ENCODE measurements around the gene GREB1.

GREB1 gene

GRCh38 chr2:11562011-11562410 lies 28.2 kb downstream of the GREB1 start:
- no peak for DNase-seq (ENCODE audit: low spot score)

GRCh38 chr2:11562476-11562875 lies 28.6 kb downstream of the GREB1 start:
- DNase-seq (ENCODE audit: low spot score) = no peak

- DNase-seq (ENCODE audit: low spot score) = no peak
These were observed 30.2 kb downstream of the GREB1 start for GRCh38 chr2:11563784-11564666.

DNA sequence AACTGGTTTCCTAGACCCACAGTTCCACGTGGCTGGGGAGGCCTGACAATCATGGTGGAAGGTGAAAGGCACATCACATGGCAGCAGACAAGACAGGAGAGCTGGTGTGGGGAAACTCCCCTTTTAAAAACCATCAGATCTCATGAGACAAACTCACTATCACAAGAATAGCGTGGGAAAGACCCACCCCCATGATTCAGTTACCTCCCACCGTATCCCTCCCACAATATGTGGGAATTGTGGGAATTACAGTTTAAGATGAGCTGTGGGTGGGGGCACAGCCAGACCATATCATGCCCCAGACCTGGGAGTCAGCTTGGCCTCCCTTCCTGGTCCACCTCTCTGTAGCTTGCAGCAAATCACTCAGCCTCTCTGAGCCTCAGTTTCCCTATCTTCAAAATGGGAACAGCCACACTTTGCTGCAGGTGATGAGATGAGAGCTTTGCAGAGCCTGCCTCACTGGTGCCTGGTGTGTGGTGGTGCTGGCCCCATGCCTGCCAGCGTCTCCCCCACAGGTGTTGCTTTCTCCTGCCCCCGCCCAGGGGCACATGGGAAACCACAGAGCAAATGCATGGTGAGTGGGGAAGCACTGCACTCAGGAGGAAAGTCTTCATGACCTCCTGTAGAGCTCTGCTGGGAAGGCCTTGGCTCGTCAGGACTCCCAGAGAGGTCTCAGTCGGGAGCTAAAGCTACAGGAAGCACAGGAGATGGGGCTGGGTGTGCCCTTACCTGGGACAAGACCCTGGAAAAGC lies 31.1 kb downstream of the GREB1 start:
- no peak for DNase-seq (ENCODE audit: low spot score)

DNA sequence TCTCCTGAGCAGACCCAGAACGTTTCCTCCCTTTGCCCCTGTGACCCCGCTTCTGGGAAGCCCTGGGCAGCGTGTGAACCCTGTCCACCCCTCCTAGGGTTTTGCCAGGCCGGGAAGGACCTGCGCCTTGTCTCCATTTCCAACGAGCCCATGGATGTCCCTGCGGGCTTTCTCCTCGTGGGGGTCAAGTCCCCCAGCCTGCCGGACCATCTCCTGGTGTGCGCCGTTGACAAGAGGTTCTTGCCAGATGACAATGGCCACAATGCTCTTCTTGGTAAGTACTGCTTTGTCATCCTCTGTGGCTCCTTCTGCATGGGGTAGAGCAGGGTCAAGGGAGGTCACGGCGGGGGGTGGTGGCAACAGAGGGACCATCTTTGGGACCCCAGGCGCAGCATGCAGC lies 32.5 kb downstream of the GREB1 start:
- DNase-seq (ENCODE audit: low spot score) = no peak

GRCh38 chr2:11567631-11568031 lies 33.8 kb downstream of the GREB1 start:
- DNase-seq (ENCODE audit: low spot score) = no peak

DNA sequence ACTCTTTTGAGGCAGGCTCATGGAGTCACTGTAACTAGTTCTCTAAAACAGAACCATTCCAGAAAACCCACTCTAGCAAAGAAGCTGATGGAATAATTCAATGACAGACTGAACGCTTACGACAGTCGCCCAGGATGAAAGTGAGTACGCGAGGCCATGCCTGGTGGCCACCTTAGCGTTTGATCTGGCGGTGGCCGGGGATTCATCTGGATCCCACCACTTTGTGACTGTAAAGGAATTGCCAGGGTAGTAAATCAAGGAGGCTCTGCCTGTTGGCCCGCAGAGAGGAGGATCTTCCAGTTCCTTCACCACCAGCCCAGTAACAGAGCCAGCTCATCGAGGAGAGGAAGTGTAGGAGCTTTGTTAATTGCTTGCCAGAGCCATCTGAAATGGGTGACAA lies 34.6 kb downstream of the GREB1 start:
- DNase-seq (ENCODE audit: low spot score) = no peak

- no peak for DNase-seq (ENCODE audit: low spot score)
These were observed 35.8 kb downstream of the GREB1 start for GRCh38 chr2:11569636-11570035.

DNA sequence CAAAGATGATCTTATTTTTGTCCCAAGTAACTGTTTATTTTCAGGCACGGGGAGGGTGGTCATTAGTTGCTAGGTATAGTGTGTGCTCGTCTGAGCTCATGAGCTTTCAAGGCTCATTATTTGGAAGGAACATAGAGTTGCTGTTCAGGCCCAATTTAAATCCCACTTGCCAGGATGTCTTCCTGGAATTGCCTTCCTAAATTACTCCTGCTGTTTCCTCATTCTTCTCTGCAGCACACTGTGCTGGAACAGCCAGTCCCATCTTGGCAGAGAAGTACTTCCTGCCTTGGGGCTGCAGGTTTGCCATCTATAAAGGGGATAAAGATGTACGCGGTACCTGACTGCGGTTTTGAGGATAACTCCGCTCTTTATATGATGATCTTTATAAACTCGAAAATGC lies 37.3 kb downstream of the GREB1 start:
- DNase-seq (ENCODE audit: low spot score) = no peak

DNA sequence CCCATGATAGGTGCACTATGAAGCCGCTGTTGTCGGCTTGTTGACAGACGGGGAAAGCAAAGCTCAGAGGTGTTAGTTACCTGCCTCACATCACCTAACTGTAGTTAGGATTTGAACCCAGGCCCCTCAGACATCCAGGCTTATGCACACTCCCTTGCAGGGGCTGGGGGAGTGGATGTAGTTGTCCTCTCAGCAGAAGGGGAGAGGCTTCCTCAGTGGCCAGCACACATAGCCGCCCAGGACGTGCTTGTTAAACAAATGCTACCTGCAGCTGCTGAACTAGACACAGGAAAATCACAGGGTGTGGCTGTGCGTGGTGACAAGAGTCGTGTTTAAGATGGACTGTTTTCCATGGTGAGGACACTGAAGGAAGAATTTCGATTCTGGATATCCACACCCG lies 39.2 kb downstream of the GREB1 start:
- no peak for DNase-seq (ENCODE audit: low spot score)

- no peak for DNase-seq (ENCODE audit: low spot score)
These were observed 39.8 kb downstream of the GREB1 start for GRCh38 chr2:11573418-11574175.

- DNase-seq (ENCODE audit: low spot score) = no peak
These were observed 40.6 kb downstream of the GREB1 start for GRCh38 chr2:11574176-11575046.

- no peak for DNase-seq (ENCODE audit: low spot score)
These were observed 42.6 kb downstream of the GREB1 start for GRCh38 chr2:11576398-11576797.

- no peak for DNase-seq (ENCODE audit: low spot score)
These were observed 43.4 kb downstream of the GREB1 start for GRCh38 chr2:11577101-11577883.

DNA sequence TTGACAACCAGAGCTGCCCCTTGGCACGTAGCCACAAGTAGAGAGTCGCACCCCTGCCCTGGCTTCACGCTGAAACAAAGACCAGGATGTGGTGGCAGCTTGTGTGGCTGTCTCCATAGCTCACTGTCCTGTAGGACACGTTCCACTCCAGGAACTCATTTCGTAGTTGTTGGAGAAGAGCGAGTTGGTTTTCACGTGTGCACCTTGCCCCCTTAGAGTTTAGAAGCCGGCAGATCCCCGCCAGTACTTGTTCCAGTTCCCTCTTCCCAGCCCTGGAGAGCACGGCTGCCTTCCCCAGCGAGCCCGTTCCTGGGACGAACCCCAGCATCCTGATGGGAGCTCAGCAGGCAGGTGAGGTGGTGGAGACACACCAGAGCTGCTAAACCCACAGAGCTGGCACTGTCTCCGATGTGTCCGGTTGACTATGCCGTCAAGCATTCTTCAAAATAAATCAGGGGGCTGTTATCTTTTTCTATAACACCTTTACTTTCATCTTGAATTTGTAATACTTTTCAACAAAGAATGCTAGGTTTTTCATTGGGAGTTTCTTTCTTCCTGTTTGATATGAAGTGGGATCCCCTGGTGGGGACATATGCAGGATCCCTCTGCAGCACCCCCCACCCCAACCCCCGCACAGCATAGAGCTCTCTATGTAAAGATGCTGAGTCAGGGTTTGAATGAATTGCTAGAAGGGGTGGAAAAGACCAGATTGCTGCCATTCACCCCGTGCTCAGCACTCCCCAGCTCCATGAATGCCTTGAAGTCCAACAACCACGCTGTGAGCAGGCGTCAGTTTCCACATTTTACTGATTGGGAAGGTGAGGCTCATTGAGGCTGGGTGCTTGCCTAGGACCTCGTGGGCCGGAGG lies 44.5 kb downstream of the GREB1 start:
- DNase-seq (ENCODE audit: low spot score) = no peak

- DNase-seq (ENCODE audit: low spot score) = no peak
These were observed 45.3 kb downstream of the GREB1 start for GRCh38 chr2:11578986-11579774.

DNA sequence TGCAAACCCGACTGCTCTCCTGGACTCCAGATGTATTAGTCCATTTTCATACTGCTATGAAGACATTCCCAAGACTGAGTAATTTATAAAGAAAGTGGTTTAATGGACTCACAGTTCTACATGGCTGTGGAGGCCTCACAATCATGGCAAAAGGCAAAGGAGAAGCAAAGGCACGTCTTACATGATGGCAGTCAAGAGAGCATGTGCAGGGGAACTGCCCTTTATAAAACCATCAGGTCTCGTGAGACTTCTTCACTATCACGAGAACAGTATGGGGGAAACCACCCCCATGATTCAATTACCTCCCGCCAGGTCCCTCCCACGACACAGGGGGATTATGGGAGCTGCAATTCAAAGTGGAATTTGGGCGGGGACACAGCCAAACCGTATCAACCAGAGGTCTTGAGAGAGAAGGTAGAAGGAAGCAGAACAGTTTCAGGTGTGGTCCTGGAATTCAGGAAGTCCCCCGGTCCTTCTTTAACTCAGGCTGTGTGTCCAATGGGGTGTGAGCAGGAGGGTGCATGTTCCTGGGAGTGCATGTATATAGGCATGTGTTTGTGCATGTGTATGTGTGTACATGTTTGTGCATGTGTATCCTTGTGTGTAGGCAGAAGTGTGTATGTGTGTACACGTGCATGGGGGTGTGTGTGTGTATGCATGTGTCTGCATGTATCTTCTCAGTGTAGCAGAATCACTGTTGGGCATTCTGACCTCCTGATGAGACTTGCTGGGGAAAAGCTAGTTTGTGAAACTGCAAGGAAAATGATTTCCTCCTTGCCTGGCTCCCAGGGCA lies 46.2 kb downstream of the GREB1 start:
- no peak for DNase-seq (ENCODE audit: low spot score)

DNA sequence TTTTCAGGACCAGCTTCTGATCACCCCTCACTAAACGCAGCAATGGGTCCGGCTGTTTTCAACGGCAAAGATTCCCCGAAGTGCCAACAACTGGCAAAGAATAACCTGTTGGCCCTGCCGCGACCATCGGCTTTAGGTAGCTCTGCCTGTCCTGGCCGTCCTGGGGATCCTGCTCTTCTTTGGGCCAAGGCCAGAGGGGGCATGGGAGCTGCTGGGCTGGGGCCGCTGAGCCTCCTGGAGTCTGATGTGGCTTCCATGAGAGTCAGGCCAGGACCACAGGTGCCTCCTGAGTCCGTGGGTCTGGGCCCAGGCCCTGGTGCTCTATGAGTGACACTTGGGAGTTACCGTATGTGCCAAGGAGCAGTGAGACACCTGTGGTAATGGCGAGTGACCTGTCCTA lies 46.9 kb downstream of the GREB1 start:
- DNase-seq (ENCODE audit: low spot score) = no peak

Measured in SK-N-DZ (cell line).